Uterus (tissue), 4 donors: ENCODE data around the gene FAM117A. TPM values are rescaled to one million over a fixed set of nuclear protein-coding genes. Genes with fewer than 3 reads are reported as not detected.

ENCODE experiments used
- DNase-seq, 2 donors: peaks; one replicate each; pipeline ENCODE4 v3.0.0-alpha.2; 2019 to 2020
- H3K27ac ChIP-seq, 2 donors: fragments of 200-600 bp; sonication (generic); 1 replicate in 1 of 2; 2 replicates in 1 of 2; pipeline ENCODE4 v1.5.1; 2016 to 2018
- H3K27me3 ChIP-seq, 2 donors: fragments of 200-600 bp; sonication (generic); one replicate each; pipeline ENCODE4 v1.5.1; 2018 to 2019; ENCODE audit warnings: control low read depth in 1 of 2
- H3K36me3 ChIP-seq, 2 donors: fragments of 200-600 bp; sonication (generic); one replicate each; pipeline ENCODE4 v1.5.1; 2019; ENCODE audit warnings: control low read depth in 1 of 2
- H3K4me1 ChIP-seq, 2 donors: fragments of 200-600 bp; sonication (generic); one replicate each; pipeline ENCODE4 v1.5.1; 2018 to 2019; ENCODE audit warnings: control low read depth in 1 of 2
- H3K4me3 ChIP-seq, 2 donors: fragments of 200-600 bp; sonication (generic); 1 replicate in 1 of 2; 2 replicates in 1 of 2; pipeline ENCODE4 v1.5.1; 2018 to 2019; ENCODE audit warnings: mild to moderate bottlenecking in 1 of 2
- H3K9me3 ChIP-seq, 2 donors: fragments of 200-600 bp; sonication (generic); one replicate each; pipeline ENCODE4 v1.5.1; 2019; ENCODE audit warnings: control low read depth in 1 of 2
- CTCF ChIP-seq, 4 experiments: fragments of 200-600 bp in 2 of 4; fragments of 450-650 bp in 2 of 4; sonication (generic) in 2 of 4; IDR thresholded peaks; one replicate each; pipeline ENCODE4 v1.5.1; 2016 to 2019; ENCODE audit warnings: antibody characterized with exemption in 4 of 4, mild to moderate bottlenecking in 2 of 4, moderate library complexity in 1 of 4
- POLR2A ChIP-seq, 2 donors: fragments of 450-650 bp; IDR thresholded peaks; one replicate each; pipeline ENCODE4 v1.6.1; 2016; ENCODE audit warnings: antibody characterized with exemption in 2 of 2, mild to moderate bottlenecking in 1 of 2, moderate library complexity in 1 of 2
- intact Hi-C: fragments of 100-400 bp; cut with DNase I; formaldehyde crosslinking; loops from one replicate; pipeline ENCODE4 v1.15.1; 2023; ENCODE audit warnings: low total_unique reads
- total RNA-seq, 4 donors: library from RNA; depleted of rRNA in 3 of 4; stranded (reverse); fragments of >200 nt in 3 of 4; gene quantifications; one replicate each; pipeline versions ENCODE4 v1.1.0 to v1.2.4, GENCODE V29; 2014 to 2023
- donor health status: DM: yes; HTN: yes; CAD: no.

The FAM117A gene
- total RNA-seq, 4 donors from 2014 or later, result 2.6 to 40.2 (median 19.5) TPM

GRCh38 chr17:49739641-49740271 lies 24.2 kb downstream of the FAM117A start:
- intact Hi-C loops, result no loop called here
- DNase-seq, result peak; percentile 76 to 89
- TF ChIP-seq CTCF (IDR thresholded peaks at IDR 0.05) (no peak), POLR2A (IDR thresholded peaks at IDR 0.05) (no peak)
- H3K4me3 ChIP-seq, result no peak overlapping the region
- H3K27ac ChIP-seq, result peak overlapping the region; percentile 93 to 98
- H3K27me3 ChIP-seq, result no peaks in the 10 kb centered on the region
- peaks cover 13 to 25% of the 10 kb centered on the region in 2 donors for H3K4me1 ChIP-seq
- H3K9me3 ChIP-seq, result no peaks in the 10 kb centered on the region
- no peaks in the 10 kb centered on the region for H3K36me3 ChIP-seq

- peaks cover 13 to 25% of the 10 kb centered on the region in 2 donors for H3K4me1 ChIP-seq
- TF ChIP-seq CTCF (IDR thresholded peaks at IDR 0.05), result no peak
- TF ChIP-seq POLR2A (IDR thresholded peaks at IDR 0.05), result no peak
- no peak for DNase-seq
- no peaks in the 10 kb centered on the region for H3K9me3 ChIP-seq
- no peaks in the 10 kb centered on the region for H3K36me3 ChIP-seq
- H3K27me3 ChIP-seq, result no peaks in the 10 kb centered on the region
- peak overlapping the region; percentile 93 to 98 for H3K27ac ChIP-seq
- intact Hi-C loops, result no loop called here
- no peak overlapping the region for H3K4me3 ChIP-seq
These were observed 25.3 kb downstream of the FAM117A start for GRCh38 chr17:49738456-49739163.

GRCh38 chr17:49734515-49735490 lies 29.1 kb downstream of the FAM117A start:
- H3K4me3 ChIP-seq, result no peak overlapping the region
- H3K9me3 ChIP-seq, result no peaks in the 10 kb centered on the region
- H3K4me1 ChIP-seq, result peaks cover 11 to 25% of the 10 kb centered on the region in 2 donors
- TF ChIP-seq CTCF (IDR thresholded peaks at IDR 0.05) (no peak), POLR2A (IDR thresholded peaks at IDR 0.05) (no peak)
- H3K27me3 ChIP-seq, result no peaks in the 10 kb centered on the region
- no peak for DNase-seq
- H3K36me3 ChIP-seq, result no peaks in the 10 kb centered on the region
- H3K27ac ChIP-seq, result no peak overlapping the region
- intact Hi-C loops, result no loop called here

GRCh38 chr17:49731435-49731831 lies 32.5 kb downstream of the FAM117A start:
- peaks cover 11 to 18% of the 10 kb centered on the region in 2 donors for H3K4me1 ChIP-seq
- no peaks in the 10 kb centered on the region for H3K9me3 ChIP-seq
- TF ChIP-seq POLR2A (IDR thresholded peaks at IDR 0.05) (no peak), CTCF (IDR thresholded peaks at IDR 0.05) (no peak)
- H3K27me3 ChIP-seq, result no peaks in the 10 kb centered on the region
- intact Hi-C loops, result no loop called here
- H3K27ac ChIP-seq, result peak overlapping the region; percentile 63 to 85
- H3K4me3 ChIP-seq, result no peak overlapping the region
- DNase-seq, result no peak
- H3K36me3 ChIP-seq, result no peaks in the 10 kb centered on the region
